Naive thymus-derived CD4-positive, alpha-beta T cell (primary cell): ENCODE measurements around the gene LDAH. TPM values are rescaled to one million over a fixed set of nuclear protein-coding genes. Genes with fewer than 3 reads are reported as not detected.

Experiments used
- ATAC-seq: fragments of 150-1000 bp; cut with Tn5 transposase; 2 replicates; pipeline ENCODE4 v1.10.0; 2021; ENCODE audit warnings: mild to moderate bottlenecking, moderate library complexity
- CTCF ChIA-PET: fragments of 350-600 bp; sonication (Branson Sonifier 250); formaldehyde crosslinking; loops from one replicate; lab custom pipeline; 2021; ENCODE audit warnings: antibody characterized with exemption; lab: Charles Lee
- POLR2A ChIA-PET: fragments of 350-600 bp; sonication (Branson Sonifier 250); formaldehyde crosslinking; loops from one replicate; lab custom pipeline; 2021; ENCODE audit warnings: antibody characterized with exemption, inconsistent platforms; lab: Charles Lee
- DNase-seq, 9 donors: peaks; one replicate each; pipeline versions ENCODE4 v3.0.0 to v3.0.0-alpha.2; 2020 to 2022; ENCODE audit warnings: mixed read lengths in 1 of 9
- H3K27ac ChIP-seq: one replicate; pipeline ENCODE4 v1.7.0; 2013; ENCODE audit warnings: mild to moderate bottlenecking, low read depth, low read length, moderate library complexity
- H3K27me3 ChIP-seq, 2 donors: one replicate each; pipeline ENCODE4 v1.7.0; 2013; ENCODE audit warnings: low read length in 2 of 2, mild to moderate bottlenecking in 2 of 2, moderate library complexity in 2 of 2; ENCODE audit not compliant: control insufficient read depth in 2 of 2, insufficient read depth in 2 of 2
- H3K36me3 ChIP-seq, 3 experiments: 1 replicate in 2 of 3; 2 replicates in 1 of 3; pipeline ENCODE4 v1.7.0; 2013; ENCODE audit warnings: low read length in 3 of 3, mild to moderate bottlenecking in 3 of 3, moderate library complexity in 1 of 3; ENCODE audit not compliant: insufficient read depth in 3 of 3, control insufficient read depth in 2 of 3
- H3K4me1 ChIP-seq, 2 donors: one replicate each; pipeline ENCODE4 v1.7.0; 2013; ENCODE audit warnings: low read length in 2 of 2, mild to moderate bottlenecking in 2 of 2, moderate library complexity in 1 of 2; ENCODE audit not compliant: control insufficient read depth in 2 of 2, insufficient read depth in 2 of 2
- H3K4me3 ChIP-seq: 2 replicates; pipeline ENCODE4 v1.7.0; 2013; ENCODE audit warnings: mild to moderate bottlenecking, low read length
- H3K9me3 ChIP-seq, 3 experiments: 1 replicate in 2 of 3; 2 replicates in 1 of 3; pipeline ENCODE4 v1.7.0; 2013; ENCODE audit warnings: low read length in 3 of 3; ENCODE audit not compliant: control insufficient read depth in 2 of 3
- H3K27ac Mint-ChIP-seq, 9 donors: one replicate each; pipeline ENCODE4 v1.8.0; 2020 to 2022; ENCODE audit warnings: mixed read lengths in 9 of 9, mild to moderate bottlenecking in 8 of 9, moderate library complexity in 5 of 9, inconsistent platforms in 2 of 9
- H3K27me3 Mint-ChIP-seq, 5 donors: one replicate each; pipeline ENCODE4 v1.8.0; 2021 to 2022; ENCODE audit warnings: mixed read lengths in 5 of 5, mild to moderate bottlenecking in 1 of 5
- H3K36me3 Mint-ChIP-seq, 5 donors: one replicate each; pipeline ENCODE4 v1.8.0; 2020 to 2022; ENCODE audit warnings: mixed read lengths in 5 of 5, mild to moderate bottlenecking in 3 of 5, inconsistent platforms in 1 of 5
- H3K4me1 Mint-ChIP-seq, 7 donors: one replicate each; pipeline ENCODE4 v1.8.0; 2020 to 2022; ENCODE audit warnings: mixed read lengths in 7 of 7, mild to moderate bottlenecking in 3 of 7, inconsistent platforms in 1 of 7
- H3K4me3 Mint-ChIP-seq, 10 donors: one replicate each; pipeline ENCODE4 v1.8.0; 2020 to 2022; ENCODE audit warnings: mild to moderate bottlenecking in 10 of 10, mixed read lengths in 10 of 10, moderate library complexity in 6 of 10, inconsistent platforms in 2 of 10
- H3K9me3 Mint-ChIP-seq, 11 donors: one replicate each; pipeline ENCODE4 v1.8.0; 2020 to 2022; ENCODE audit warnings: mixed read lengths in 11 of 11, mild to moderate bottlenecking in 4 of 11, inconsistent platforms in 1 of 11, moderate library complexity in 1 of 11
- intact Hi-C, 2 donors: fragments of 100-400 bp; cut with micrococcal nuclease; formaldehyde crosslinking; loops; one replicate each; pipeline ENCODE4 v1.15.1; 2023
- polyA plus RNA-seq, 2 donors: library from polyadenylated mRNA; unstranded; fragments of 300-500 nt; fragmentation: Illumina TruSeq; gene quantifications; one replicate each; pipeline ENCODE4 v1.2.3, GENCODE V29; 2021
- total RNA-seq, 6 experiments: library from RNA in 5 of 6; stranded (reverse) in 5 of 6; gene quantifications; 1 replicate in 5 of 6; 2 replicates in 1 of 6; pipeline ENCODE4 v1.2.3 and lab custom pipeline; 2021 to 2026

The LDAH gene
- total and polyA plus RNA-seq, 7 experiments from 2014 or later, result 8.6 to 29.8 (median 15.8) TPM

GRCh38 chr2:20662308-20662937 is 160.5 kb downstream of the LDAH start:
- DNase-seq, result no peak
- Histone ChIP-seq H3K4me3 (no peak overlapping the region), H3K9me3 (no peaks in the 10 kb centered on the region), H3K4me1 (peaks cover 0 to 1% of the 10 kb centered on the region in 2 donors), H3K27me3 (peaks cover 5 to 7% of the 10 kb centered on the region in 2 donors), H3K27ac (no peak overlapping the region), H3K36me3 (no peaks in the 10 kb centered on the region)
- no peak overlapping the region for H3K27ac Mint-ChIP-seq
- H3K4me3 Mint-ChIP-seq, result no peak overlapping the region
- intact Hi-C loops, result loop anchor here (5.0 to 10.0 kb wide), 2 partner anchors 652 to 655 kb away; no protein-coding TSS in a partner anchor
- H3K9me3 Mint-ChIP-seq, result no peaks in the 10 kb centered on the region
- peaks cover 54 to 78% (median 61%) of the 10 kb centered on the region in 5 donors for H3K27me3 Mint-ChIP-seq
- peaks cover 2 to 17% (median 8%) of the 10 kb centered on the region in 7 donors for H3K4me1 Mint-ChIP-seq
- ChIA-PET CTCF (interaction anchor here (1.1 to 4.2 kb wide), 11 partner anchors 12 to 318 kb away, joined by 3 to 48 read pairs (median 5); partner anchors contain the start of gene HS1BP3), POLR2A (no interaction called here)
- H3K36me3 Mint-ChIP-seq, result no peaks in the 10 kb centered on the region
- ATAC-seq, result no peak

GRCh38 chr2:20661421-20662307 is 161.2 kb downstream of the LDAH start:
- peak; percentile 88 for ATAC-seq
- Mint-ChIP-seq H3K9me3 (no peaks in the 10 kb centered on the region), H3K36me3 (no peaks in the 10 kb centered on the region), H3K27me3 (peaks cover 54 to 82% (median 61%) of the 10 kb centered on the region in 5 donors), H3K4me1 (peaks cover 2 to 17% (median 8%) of the 10 kb centered on the region in 7 donors), H3K4me3 (no peak overlapping the region), H3K27ac (no peak overlapping the region)
- Histone ChIP-seq H3K27me3 (peaks cover 5 to 7% of the 10 kb centered on the region in 2 donors), H3K27ac (no peak overlapping the region), H3K4me3 (no peak overlapping the region), H3K36me3 (no peaks in the 10 kb centered on the region), H3K4me1 (no peaks in the 10 kb centered on the region), H3K9me3 (no peaks in the 10 kb centered on the region)
- POLR2A ChIA-PET, result interaction anchor here (1.1 kb wide), 1 partner anchor 215 kb away, joined by 6 read pairs; the partner anchor contains the start of gene RHOB
- intact Hi-C loops, result loop anchor here (1.0 to 10.0 kb wide), 4 partner anchors 302 to 656 kb away; no protein-coding TSS in a partner anchor
- CTCF ChIA-PET, result interaction anchor here (0.6 to 4.2 kb wide), 14 partner anchors 12 to 318 kb away, joined by 3 to 48 read pairs (median 4); partner anchors contain the start of gene HS1BP3
- DNase-seq, result peak in 8 of 9 donors; percentile 35 to 71 (median 62)

- no peak overlapping the region for H3K27ac Mint-ChIP-seq
- DNase-seq, result no peak
- CTCF ChIA-PET, result interaction anchor here (0.6 to 4.2 kb wide), 16 partner anchors 11 to 319 kb away, joined by 3 to 48 read pairs (median 4); partner anchors contain the start of gene HS1BP3
- intact Hi-C loops, result loop anchor here (1.0 to 10.0 kb wide), 4 partner anchors 303 to 657 kb away; no protein-coding TSS in a partner anchor
- Histone ChIP-seq H3K9me3 (no peaks in the 10 kb centered on the region), H3K27ac (no peak overlapping the region), H3K4me3 (no peak overlapping the region), H3K27me3 (peaks cover 5 to 7% of the 10 kb centered on the region in 2 donors), H3K36me3 (no peaks in the 10 kb centered on the region), H3K4me1 (no peaks in the 10 kb centered on the region)
- H3K27me3 Mint-ChIP-seq, result peaks cover 48 to 77% (median 57%) of the 10 kb centered on the region in 5 donors
- POLR2A ChIA-PET, result interaction anchor here (1.1 kb wide), 1 partner anchor 214 kb away, joined by 6 read pairs; the partner anchor contains the start of gene RHOB
- no peak for ATAC-seq
- no peak overlapping the region for H3K4me3 Mint-ChIP-seq
- no peaks in the 10 kb centered on the region for H3K9me3 Mint-ChIP-seq
- H3K36me3 Mint-ChIP-seq, result no peaks in the 10 kb centered on the region
- H3K4me1 Mint-ChIP-seq, result peaks cover 0 to 10% (median 4%) of the 10 kb centered on the region in 7 donors
Measured at GRCh38 chr2:20660506-20661420, 162.1 kb downstream of the LDAH start.

- intact Hi-C loops, result loop anchor here in 1 of 2 donors (10.0 kb wide), 1 partner anchor 413 kb away; no protein-coding TSS in a partner anchor
- Mint-ChIP-seq H3K36me3 (no peaks in the 10 kb centered on the region), H3K27me3 (peaks cover 21 to 60% (median 34%) of the 10 kb centered on the region in 5 donors), H3K4me3 (no peak overlapping the region), H3K9me3 (no peaks in the 10 kb centered on the region), H3K27ac (no peak overlapping the region), H3K4me1 (no peaks in the 10 kb centered on the region)
- DNase-seq (no peak), ATAC-seq (no peak)
- no peaks in the 10 kb centered on the region for H3K4me1 ChIP-seq
- H3K36me3 ChIP-seq, result no peaks in the 10 kb centered on the region
- POLR2A ChIA-PET, result no interaction called here
- no peak overlapping the region for H3K27ac ChIP-seq
- no peaks in the 10 kb centered on the region for H3K9me3 ChIP-seq
- H3K27me3 ChIP-seq, result peaks cover 5 to 7% of the 10 kb centered on the region in 2 donors
- CTCF ChIA-PET, result no interaction called here
- H3K4me3 ChIP-seq, result no peak overlapping the region
Measured at GRCh38 chr2:20657522-20658235, 165.2 kb downstream of the LDAH start.

GRCh38 chr2:20656561-20656960 is 166.3 kb downstream of the LDAH start:
- H3K36me3 ChIP-seq, result no peaks in the 10 kb centered on the region
- H3K36me3 Mint-ChIP-seq, result no peaks in the 10 kb centered on the region
- ATAC-seq (no peak), DNase-seq (no peak)
- H3K9me3 Mint-ChIP-seq, result peaks cover 0 to 3% (median 0%) of the 10 kb centered on the region in 11 donors
- no peak overlapping the region for H3K4me3 ChIP-seq
- H3K27me3 ChIP-seq, result peaks cover 0 to under 1% of the 10 kb centered on the region in 2 donors
- ChIA-PET CTCF (no interaction called here), POLR2A (no interaction called here)
- peaks cover 11 to 49% (median 27%) of the 10 kb centered on the region in 5 donors for H3K27me3 Mint-ChIP-seq
- peaks cover 3 to 4% of the 10 kb centered on the region in 2 donors for H3K4me1 ChIP-seq
- intact Hi-C loops, result loop anchor here in 1 of 2 donors (10.0 kb wide), 1 partner anchor 412 kb away; no protein-coding TSS in a partner anchor
- peaks cover 1 to 10% (median 5%) of the 10 kb centered on the region in 7 donors for H3K4me1 Mint-ChIP-seq
- no peak overlapping the region for H3K27ac Mint-ChIP-seq
- no peak overlapping the region for H3K27ac ChIP-seq
- no peak overlapping the region for H3K4me3 Mint-ChIP-seq
- H3K9me3 ChIP-seq, result no peaks in the 10 kb centered on the region
